ENCODE measurements around the gene STOML1. TPM values are rescaled to one million over a fixed set of nuclear protein-coding genes. Genes with fewer than 3 reads are reported as not detected.

The STOML1 gene
- total RNA-seq, 1 experiment from 2014 or later: 53.1 TPM

- no peak for DNase-seq
- Histone ChIP-seq H3K9me3 (no peaks in the 10 kb centered on the region), H3K4me3 (no peak overlapping the region), H3K36me3 (no peaks in the 10 kb centered on the region), H3K27me3 (no peaks in the 10 kb centered on the region)
Observed at GRCh38 chr15:73959012-73959581, 33.0 kb downstream of the STOML1 start.

DNA sequence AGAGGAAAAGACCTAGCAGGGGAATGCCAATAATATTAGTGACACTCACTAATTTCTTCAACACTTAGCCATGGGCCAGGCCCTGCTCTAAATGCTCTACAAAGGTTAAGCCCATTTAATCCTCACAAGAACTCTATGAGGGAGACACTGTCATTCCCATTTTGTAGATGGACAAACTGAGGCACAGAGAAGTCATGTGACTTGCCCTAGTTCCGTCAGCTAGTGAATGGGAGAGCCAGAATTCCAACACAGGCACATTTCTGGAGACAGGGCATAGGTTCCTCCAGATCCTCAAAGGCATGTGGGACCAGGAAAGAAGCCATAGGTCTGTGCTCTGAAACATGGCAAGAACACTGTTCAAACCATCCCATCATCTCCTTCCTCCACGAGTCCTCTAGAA is 34.3 kb downstream of the STOML1 start:
- Histone ChIP-seq H3K9me3 (no peaks in the 10 kb centered on the region), H3K27me3 (no peaks in the 10 kb centered on the region), H3K4me3 (no peak overlapping the region), H3K36me3 (peaks cover 10% of the 10 kb centered on the region)
- no peak for DNase-seq

DNA sequence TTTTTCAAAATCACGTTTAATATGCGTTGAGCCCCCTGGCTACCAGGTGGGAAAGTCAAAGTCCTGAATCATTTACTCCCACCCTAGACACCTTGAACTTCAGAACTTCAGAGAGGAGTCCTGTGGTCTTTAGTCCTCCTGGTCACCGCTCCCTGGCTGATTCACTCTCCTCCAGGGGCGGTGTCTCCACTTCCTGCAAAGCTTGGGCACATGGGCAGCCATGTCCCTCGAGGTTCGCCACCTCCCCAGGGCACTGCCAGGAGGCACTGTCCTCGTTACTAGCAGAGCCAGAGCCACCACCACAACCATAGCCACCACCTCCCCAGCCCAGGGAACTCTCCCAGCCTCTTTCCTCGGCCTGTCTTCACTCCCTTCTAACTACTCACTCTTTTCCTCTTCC is 34.8 kb downstream of the STOML1 start:
- peak; percentile 60 for DNase-seq
- H3K36me3 ChIP-seq: peaks cover 15% of the 10 kb centered on the region

DNA sequence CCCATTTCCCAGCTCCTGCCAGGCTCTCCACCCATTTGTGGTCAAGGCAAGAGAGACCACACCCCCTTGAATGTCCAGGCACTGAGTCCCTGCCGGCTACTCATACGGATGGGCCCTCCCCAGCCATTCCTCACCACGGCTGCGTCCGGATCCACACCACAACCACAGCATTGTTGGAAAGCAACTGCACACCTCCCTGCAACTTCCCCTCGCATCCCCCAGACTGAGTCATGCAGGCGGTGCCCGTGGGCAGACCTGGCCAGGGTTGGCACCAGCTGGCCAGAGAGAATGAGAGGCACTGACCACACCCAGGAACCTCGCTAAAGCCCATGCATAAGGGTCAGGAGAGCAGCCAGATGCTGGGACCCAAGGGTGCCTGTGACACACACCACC is 35.4 kb downstream of the STOML1 start:
- Histone ChIP-seq H3K36me3 (peaks cover 21% of the 10 kb centered on the region), H3K27me3 (no peaks in the 10 kb centered on the region), H3K9me3 (no peaks in the 10 kb centered on the region), H3K4me3 (no peak overlapping the region)
- peak; percentile 99 for DNase-seq

More for the DNA sequence above, 34.8 kb downstream of the STOML1 start:
- Histone ChIP-seq H3K4me3 (no peak overlapping the region), H3K27me3 (no peaks in the 10 kb centered on the region), H3K9me3 (no peaks in the 10 kb centered on the region)

DNA sequence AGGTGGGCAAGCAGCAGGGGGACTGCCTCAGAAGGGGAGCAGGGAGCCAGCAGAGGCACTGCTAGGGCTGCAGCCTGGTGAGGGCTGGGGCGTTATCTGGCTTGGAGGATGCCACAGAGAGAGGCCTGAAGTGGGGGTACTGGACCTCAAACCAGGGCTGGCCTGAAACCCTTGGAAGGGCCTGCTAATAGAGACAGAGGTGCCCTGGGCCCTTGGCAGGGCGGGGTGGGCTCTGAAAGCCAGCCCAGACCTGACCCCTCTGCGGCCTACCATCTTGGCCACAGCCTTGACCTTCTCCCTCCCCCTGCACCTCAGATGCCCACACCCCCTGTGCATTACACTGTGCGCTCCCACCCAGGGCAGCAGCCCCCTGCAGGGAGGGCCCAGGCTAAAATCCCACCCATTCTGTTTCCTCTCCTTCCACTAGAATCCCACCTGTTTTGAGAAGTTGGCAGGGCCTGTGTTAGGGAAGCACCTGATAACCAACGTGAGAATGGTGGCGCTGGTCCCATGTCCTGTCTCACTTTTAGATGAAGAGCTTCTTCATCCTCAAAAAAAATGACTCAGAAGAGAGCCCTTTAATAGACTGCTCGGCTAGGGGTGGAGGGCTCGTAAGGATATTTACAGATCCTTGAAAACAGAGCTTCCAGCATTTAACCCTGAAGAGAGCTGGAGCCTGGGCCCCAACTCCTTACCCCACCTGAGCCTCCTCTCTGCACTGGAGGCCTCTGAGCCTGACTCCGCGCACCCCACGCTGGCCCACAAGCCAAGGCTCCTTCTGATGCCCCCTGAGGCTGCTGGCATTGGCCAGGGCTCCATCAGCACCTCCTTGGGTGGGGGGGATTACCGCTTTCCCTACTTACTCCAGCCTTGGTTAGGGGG is 36.0 kb downstream of the STOML1 start:
- no peaks in the 10 kb centered on the region for H3K27me3 ChIP-seq
- no peaks in the 10 kb centered on the region for H3K9me3 ChIP-seq
- peaks cover 24% of the 10 kb centered on the region for H3K36me3 ChIP-seq
- no peak for DNase-seq
- H3K4me3 ChIP-seq: no peak overlapping the region

DNA sequence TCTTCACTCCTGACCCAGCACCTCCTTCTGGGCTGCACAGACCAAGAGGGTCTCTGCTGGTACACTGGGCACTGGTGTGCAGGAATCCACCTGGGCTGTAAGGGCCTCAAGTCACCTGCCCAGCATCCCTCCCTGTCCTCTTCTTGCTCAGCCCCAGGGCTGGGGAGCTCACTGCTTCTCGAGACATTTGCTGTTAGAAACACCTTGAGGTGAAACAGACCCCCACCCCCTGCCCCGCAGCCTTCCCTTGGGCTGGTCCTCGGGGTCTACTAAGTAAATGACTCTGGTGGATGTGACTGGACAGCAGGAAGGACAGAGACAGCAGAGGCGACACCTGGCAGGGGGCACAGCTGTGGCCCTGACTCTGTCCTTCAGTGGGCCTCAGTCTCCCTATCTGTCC is 36.8 kb downstream of the STOML1 start:
- Histone ChIP-seq H3K36me3 (peaks cover 30% of the 10 kb centered on the region), H3K27me3 (no peaks in the 10 kb centered on the region), H3K9me3 (no peaks in the 10 kb centered on the region), H3K4me3 (no peak overlapping the region)
- no peak for DNase-seq

- Histone ChIP-seq H3K36me3 (peaks cover 39% of the 10 kb centered on the region), H3K9me3 (no peaks in the 10 kb centered on the region), H3K4me3 (no peak overlapping the region), H3K27me3 (no peaks in the 10 kb centered on the region)
- no peak for DNase-seq
Observed at GRCh38 chr15:73954188-73955145, 37.6 kb downstream of the STOML1 start.

GRCh38 chr15:73952913-73953750 is 39.0 kb downstream of the STOML1 start:
- Histone ChIP-seq H3K36me3 (peaks cover 52% of the 10 kb centered on the region), H3K27me3 (no peaks in the 10 kb centered on the region), H3K4me3 (no peak overlapping the region), H3K9me3 (no peaks in the 10 kb centered on the region)
- no peak for DNase-seq

DNA sequence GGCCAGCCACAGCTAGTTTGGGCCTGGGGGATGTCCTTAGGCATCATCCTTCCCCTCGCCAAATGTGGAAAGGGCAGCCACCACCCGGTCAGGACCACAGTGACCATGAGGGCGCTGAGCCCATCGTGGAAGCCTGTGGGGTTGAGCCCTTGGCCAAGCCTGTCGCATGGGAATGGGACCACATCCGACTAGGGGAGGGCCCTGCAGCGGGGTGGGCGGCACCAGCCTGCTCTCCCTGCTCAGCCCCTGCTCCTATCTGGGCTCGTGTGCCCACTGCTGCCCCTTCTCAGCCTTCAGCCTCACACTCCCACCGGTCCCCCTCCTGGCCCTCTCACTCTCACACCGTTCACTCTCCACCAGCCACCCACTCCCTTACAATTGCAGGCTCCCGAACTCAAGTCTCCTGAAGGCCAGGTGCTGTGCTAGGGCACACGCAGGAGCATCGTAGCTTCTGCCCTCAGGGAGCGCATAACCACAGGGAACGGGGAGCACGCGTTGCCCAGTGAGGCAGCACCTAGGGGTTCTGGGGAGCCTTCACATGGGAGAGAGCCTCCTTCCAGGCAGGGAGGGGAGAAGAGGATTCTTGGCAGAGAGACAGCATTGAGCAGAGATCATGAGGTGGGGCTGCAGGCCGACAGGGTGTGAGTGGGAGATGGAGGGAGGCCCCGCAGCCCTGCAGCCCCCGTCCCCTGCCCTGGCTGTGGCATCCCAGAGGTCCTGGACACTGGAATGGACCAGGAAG is 39.8 kb downstream of the STOML1 start:
- Histone ChIP-seq H3K9me3 (no peaks in the 10 kb centered on the region), H3K36me3 (peaks cover 60% of the 10 kb centered on the region), H3K27me3 (no peaks in the 10 kb centered on the region), H3K4me3 (no peak overlapping the region)
- DNase-seq: no peak

DNA sequence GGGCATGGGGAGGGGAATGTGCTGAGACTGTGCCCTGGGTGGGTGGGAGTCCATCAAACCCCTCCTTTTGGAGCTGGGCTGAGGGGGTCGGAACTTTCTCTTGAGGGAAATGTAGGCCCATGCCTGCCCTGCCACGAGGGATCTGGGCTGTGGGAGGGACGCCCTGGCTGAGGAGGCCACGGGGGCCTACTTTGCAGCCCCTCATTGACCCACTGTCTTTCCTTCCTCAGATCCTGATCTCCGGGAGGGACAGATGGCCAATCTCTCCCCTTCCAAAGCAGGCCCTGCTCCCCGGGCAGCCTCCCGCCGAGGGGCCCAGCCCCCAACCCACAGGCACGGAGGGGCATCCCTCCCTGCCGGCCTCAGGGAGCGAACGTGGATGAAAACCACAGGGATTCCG is 40.5 kb downstream of the STOML1 start:
- DNase-seq: no peak
- Histone ChIP-seq H3K27me3 (no peaks in the 10 kb centered on the region), H3K9me3 (no peaks in the 10 kb centered on the region), H3K36me3 (peaks cover 68% of the 10 kb centered on the region), H3K4me3 (no peak overlapping the region)

DNA sequence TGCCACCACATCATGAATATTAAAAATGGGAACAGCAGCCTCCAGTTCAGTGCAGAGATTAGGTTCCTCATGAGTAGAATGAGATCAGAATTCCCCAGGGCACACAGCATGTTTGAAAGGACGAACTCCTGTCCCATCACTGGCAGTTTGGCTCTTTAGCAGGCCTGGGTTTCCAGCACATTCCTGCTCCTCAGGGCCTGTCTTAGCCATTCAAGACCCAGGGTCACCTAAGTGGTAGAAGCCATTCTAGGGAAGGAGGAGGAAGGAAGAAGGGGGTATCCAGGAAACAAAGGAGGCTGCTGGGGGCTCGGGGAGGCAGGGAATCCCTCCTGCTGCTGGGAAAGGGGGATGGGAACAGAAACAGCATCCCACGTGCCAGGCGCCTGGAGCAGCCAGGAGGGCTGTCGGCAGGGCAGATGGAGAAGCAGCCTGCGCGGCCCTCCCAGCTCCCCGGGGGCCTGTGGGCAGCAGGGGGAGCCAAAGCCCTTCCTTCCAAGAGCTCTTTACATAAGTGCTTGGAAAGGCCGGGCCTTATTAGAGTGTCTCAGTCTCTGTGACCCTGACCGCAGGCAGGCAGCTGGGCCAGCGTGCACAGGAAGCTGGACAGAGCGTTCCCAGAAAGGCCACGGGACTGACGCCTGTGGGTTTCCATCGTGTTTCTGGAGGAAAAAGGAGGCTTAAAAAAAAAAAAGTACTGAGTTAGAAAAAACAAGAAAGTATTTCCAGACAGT is 41.1 kb downstream of the STOML1 start:
- H3K36me3 ChIP-seq: peaks cover 72% of the 10 kb centered on the region

DNA sequence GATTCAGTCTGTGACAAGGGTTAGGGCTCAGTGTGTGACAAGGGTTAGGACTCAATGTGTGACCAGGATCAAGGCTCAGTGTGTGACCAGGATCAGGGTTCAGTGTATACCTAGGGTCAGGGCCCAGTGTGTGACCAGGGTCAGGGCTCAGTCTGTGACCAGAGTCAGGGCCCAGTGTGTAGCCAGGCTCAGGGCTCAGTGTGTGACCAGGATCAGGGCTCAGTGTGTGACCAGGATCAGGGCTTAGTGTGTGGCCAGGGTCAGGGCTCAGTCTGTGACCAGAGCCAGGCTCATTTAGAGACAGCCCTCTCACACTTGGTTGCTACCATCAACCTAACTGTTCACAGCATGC is 41.6 kb downstream of the STOML1 start:
- Histone ChIP-seq H3K36me3 (peaks cover 77% of the 10 kb centered on the region), H3K9me3 (no peaks in the 10 kb centered on the region), H3K4me3 (no peak overlapping the region), H3K27me3 (no peaks in the 10 kb centered on the region)
- DNase-seq: no peak

More for the DNA sequence above, 41.1 kb downstream of the STOML1 start:
- Histone ChIP-seq H3K27me3 (no peaks in the 10 kb centered on the region), H3K4me3 (no peak overlapping the region), H3K9me3 (no peaks in the 10 kb centered on the region)
- peak; percentile 90 for DNase-seq

GRCh38 chr15:73949496-73949895 is 42.6 kb downstream of the STOML1 start:
- peaks cover 87% of the 10 kb centered on the region for H3K36me3 ChIP-seq
- no peak overlapping the region for H3K4me3 ChIP-seq
- H3K9me3 ChIP-seq: no peaks in the 10 kb centered on the region
- H3K27me3 ChIP-seq: no peaks in the 10 kb centered on the region
- DNase-seq: no peak

DNA sequence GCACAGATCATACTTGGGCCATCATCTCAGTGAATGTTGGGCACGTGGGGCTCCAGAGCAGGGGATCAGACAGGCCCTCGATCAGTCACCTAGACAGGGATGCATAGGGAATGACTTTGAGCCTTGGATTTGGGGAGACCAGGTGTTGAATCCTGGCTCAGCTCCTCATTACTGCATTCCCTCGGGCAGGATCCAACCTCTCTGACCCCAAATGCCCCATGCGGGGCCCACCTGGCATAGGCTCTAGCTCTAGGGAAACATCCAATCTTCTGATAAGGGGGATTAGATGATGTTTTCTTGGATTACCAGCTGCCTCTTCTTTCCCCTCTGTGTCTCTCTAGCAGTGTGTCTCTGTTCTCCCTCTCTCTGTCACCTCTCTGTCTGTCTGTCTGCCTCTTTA is 43.1 kb downstream of the STOML1 start:
- no peaks in the 10 kb centered on the region for H3K9me3 ChIP-seq
- H3K4me3 ChIP-seq: no peak overlapping the region
- no peak for DNase-seq
- H3K36me3 ChIP-seq: peaks cover 92% of the 10 kb centered on the region
- H3K27me3 ChIP-seq: no peaks in the 10 kb centered on the region

- no peak for DNase-seq
- H3K36me3 ChIP-seq: peaks cover 94% of the 10 kb centered on the region
- no peak overlapping the region for H3K4me3 ChIP-seq
- no peaks in the 10 kb centered on the region for H3K27me3 ChIP-seq
- H3K9me3 ChIP-seq: no peaks in the 10 kb centered on the region
Observed at GRCh38 chr15:73948396-73948795, 43.7 kb downstream of the STOML1 start.

All from MG63 (cell line).